Gastroesophageal sphincter (tissue), 3 donors: ENCODE data around the gene MEG3.

Experiments
- CTCF ChIP-seq, 4 experiments: fragments of 200-600 bp in 2 of 4; fragments of 450-650 bp in 2 of 4; sonication (generic) in 1 of 4; IDR thresholded peaks; one replicate each; pipeline ENCODE4 v1.5.1; 2017 to 2019; ENCODE audit warnings: antibody characterized with exemption in 4 of 4, mild to moderate bottlenecking in 2 of 4, moderate library complexity in 2 of 4
- EP300 ChIP-seq: sonication (generic); formaldehyde crosslinking; IDR thresholded peaks from one replicate; pipeline ENCODE4 v1.6.1; 2017; ENCODE audit warnings: antibody characterized with exemption, mild to moderate bottlenecking
- POLR2A ChIP-seq, 2 donors: fragments of 450-650 bp; IDR thresholded peaks; one replicate each; pipeline ENCODE4 v1.6.1; 2017; ENCODE audit warnings: antibody characterized with exemption in 2 of 2, mild to moderate bottlenecking in 2 of 2, moderate library complexity in 1 of 2
- POLR2AphosphoS5 ChIP-seq: sonication (generic); formaldehyde crosslinking; IDR thresholded peaks from one replicate; pipeline ENCODE4 v1.6.1; 2017; ENCODE audit warnings: antibody characterized with exemption

DNA sequence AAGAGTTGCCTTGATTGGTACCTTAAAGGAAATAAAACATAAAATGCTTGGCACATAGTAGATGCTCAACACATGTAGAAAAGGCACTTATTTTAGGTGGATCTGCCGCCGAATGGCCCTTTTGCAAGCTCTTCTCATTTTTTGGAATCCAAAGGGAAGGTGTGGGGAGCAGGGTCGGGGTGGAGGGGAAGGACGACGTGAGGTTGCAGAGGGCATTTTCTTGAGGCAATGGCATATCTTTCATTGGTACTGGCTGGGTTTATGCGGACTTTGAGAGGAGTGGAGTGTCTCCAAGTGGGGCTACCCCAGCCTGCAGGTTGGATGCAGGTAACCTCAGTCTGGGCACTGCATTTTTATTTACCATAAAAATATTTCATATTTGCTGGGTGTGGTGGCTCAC, 69.5 kb downstream of the MEG3 start:
- TF ChIP-seq POLR2A (IDR thresholded peaks at IDR 0.05) (no peak), POLR2AphosphoS5 (no peak), CTCF (IDR thresholded peaks at IDR 0.05) (no peak), EP300 (no peak)
